HG02642 (cell line): ENCODE data around the gene CACNA1B.

Experiments used
- ATAC-seq: cut with Tn5 transposase; IDR thresholded peaks from one replicate; pipeline ENCODE4 v1.9.1; 2021; ENCODE audit warnings: mild to moderate bottlenecking; ENCODE audit not compliant: unreplicated experiment, poor library complexity

CACNA1B gene

DNA sequence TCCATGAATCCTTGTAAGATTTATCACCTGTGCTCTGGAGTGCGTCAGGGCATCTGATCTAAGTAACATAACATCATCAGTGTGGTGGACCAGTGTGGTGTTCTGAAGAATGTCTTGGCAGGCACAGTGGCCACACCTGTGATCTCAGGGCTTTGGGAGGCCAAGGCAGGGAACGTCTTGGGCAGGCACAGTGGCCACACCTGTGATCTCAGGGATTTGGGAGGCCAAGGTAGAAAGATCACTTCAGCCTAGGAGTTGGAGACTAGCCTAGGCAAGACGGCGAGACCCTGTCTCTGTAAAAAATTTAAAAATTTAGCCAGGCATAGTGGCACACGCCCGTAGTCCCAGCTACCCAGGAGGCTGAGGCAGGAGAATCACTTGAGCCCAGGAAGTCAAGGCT lies 185.5 kb downstream of the CACNA1B start:
- ATAC-seq, result no peak

DNA sequence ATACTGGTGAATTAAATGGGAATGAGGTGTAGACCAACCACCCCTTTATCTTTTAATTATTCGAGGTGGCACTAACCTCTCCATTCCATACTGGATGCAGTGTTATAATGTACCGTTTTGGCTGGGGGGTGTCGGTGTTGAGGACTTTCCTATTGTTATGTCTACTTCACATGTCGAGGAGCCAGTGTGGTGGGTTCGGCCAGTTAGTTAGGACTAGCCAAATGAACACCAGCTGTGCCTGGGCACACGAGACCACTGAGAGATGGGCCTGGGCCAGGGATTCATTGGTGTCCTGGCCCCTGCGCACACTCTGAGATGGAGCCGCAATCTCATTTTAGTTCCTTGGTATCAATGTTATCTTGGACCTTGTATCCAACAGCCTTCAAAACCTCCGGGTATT lies 186.2 kb downstream of the CACNA1B start:
- no peak for ATAC-seq

DNA sequence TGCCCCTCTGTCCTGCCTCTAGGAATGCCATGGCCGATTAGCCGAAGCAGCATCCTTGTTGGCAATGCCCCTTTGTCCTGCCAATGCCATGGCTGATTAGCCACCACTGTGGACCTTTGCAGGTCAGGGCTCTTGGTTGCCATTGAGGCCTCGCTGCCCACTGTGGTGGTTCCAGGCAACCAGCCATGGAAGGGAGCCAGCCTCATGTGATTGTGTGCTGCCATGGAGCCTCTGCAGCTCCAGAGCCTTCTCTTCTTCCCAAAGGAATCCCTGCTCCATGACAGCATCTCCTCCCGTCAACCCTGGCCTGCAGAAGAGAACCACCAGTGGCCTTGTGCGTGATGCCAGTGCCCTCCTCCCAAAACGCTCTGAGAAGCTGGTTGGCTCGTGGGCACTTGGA lies 187.0 kb downstream of the CACNA1B start:
- no peak for ATAC-seq

DNA sequence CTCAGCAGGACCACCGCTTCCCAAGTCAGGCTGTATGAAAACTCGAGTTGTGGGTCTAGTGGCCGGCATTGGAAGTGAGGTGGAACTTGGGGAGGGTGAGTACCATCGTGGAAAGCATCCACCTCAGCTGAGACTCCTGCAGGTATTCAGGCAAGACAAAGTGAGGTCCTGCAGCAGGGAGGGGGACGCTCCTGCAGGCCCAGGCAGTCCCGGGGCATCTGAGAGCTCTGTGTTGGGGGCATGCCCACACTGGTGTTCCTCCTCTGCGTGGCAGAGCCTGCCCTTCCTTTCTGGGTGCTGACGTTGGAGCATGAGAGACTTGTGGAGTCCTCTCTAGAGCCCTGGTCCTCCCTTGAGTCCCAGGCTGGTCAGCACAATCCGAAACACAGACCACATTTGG lies 187.7 kb downstream of the CACNA1B start:
- ATAC-seq, result no peak

DNA sequence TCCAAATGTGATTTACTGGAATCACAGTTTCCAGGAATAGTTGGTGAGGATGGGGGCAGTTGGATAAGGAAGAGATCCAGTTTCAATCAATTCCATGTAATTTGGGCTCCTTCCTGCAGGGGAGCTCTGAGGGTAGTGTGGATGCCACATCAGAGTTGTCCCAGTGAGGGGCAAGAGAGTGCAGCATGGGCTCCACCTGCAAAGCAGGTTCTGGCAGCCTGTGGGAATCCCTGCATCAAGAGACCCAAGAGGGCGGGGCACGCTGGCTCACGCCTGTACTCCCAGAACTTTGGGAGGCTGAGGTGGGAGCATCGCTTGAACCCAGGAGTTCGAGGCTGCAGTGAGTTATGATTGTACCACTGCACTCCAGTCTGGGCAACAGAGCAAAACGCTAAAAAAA lies 188.5 kb downstream of the CACNA1B start:
- ATAC-seq, result no peak

GRCh38 chr9:138067613-138068367 lies 190.2 kb downstream of the CACNA1B start:
- ATAC-seq, result no peak

GRCh38 chr9:138068601-138069035 lies 191.0 kb downstream of the CACNA1B start:
- no peak for ATAC-seq

DNA sequence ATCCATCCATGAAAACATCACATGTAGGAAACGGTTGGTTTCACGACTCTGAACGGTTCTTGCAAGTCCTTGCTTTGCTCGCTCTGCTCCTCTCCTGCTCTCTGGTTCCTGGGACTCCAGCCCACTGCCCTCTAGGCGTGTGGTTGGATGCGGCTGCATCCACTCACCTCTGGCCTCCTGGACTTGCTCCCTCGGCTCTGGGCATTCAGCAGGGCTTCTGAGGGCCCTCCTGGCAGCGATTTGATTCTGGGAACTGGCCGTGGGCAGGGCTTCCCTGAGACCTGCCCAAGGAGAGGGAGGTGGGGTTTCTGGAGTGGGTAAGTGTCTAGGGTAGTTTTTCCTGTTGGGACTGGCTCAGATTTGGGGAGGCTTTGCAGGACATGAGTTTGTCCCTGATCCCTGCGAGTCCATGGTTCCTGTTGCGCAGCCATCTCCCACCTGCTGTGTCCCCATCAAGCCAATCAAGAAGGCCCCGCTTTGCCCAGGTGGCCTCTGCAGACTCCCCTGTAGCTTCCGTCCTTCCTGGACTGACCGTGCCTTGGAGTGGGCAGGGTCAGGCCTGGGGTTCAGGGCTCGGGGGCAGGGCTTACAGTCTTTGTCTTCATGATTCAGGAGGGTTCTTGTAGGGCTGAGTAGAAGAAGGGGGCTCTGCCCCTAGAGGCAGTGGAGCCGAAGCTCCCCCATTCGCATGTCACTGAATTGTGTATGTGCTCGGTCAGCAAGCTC lies 192.3 kb downstream of the CACNA1B start:
- no peak for ATAC-seq

GRCh38 chr9:138070815-138071214 lies 193.2 kb downstream of the CACNA1B start:
- ATAC-seq, result no peak

DNA sequence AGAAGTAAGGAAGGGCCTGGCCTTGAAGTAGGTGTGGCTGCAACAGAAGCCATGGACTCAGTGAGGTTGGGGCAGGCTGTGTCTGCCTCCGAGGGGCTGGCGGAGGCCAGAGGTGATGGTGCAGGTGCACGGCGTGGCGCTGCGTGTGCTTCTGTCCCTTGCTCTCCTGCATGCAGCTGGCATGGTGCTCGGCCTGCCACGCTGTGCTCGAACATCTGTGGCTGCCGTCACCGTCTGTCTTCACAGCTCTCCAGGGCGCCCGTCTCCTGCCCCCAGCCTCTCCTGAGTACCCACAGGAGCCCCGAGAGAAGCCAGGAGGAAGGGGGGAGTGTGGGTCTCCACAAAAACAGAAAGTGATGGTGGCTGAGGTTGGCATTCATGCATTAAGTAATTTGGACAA lies 193.7 kb downstream of the CACNA1B start:
- ATAC-seq, result no peak

- ATAC-seq, result no peak
Observed at GRCh38 chr9:138071731-138072130, 194.1 kb downstream of the CACNA1B start.

DNA sequence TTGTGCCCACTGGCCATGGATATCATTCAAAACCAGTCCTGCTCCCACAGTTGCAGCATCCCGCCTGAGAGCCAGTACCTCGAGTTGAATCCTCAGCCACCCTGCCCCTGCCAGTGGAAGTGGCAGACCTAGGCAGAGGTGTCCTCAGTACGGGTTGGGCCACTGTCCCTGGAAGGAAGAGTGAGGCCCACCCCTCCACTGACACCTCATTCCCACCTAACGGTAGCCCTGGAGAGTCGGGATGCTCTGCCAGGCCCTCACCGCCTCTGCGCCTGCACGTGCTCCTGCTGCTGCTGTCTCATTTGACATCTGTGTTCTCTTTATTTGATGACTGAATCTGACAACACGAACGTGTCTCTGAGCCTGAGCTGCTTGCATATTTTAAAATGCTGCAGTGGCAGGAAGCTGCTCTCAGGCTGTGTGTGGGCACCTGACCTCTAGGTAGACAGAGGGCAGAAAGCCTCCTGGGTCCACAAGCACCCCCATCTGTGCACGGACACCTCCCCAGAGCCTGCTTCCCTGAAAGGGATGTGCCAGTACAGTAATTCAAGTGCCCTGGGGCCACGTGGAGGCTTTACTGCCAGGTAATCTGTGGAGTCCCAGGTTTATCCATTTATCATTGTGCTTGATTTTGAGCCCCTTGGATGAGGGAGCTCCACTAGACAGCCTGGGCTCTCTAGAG lies 194.7 kb downstream of the CACNA1B start:
- ATAC-seq, result no peak

GRCh38 chr9:138072897-138073296 lies 195.3 kb downstream of the CACNA1B start:
- ATAC-seq, result no peak

DNA sequence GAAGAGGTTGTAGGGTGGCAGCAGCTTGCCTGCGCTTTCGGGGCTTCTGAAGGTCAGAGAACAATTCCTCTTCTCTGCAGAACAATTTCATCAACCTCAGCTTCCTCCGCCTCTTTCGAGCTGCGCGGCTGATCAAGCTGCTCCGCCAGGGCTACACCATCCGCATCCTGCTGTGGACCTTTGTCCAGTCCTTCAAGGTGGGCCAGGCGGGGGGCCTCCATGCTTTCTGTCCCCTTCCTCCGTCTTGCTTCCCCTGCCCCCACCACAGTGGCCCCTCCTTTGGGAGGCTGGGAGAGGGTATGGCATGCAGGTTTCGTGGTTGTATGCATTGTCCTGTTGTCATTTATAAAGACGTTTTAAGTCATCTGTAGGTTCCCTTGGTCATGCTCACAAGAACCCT lies 195.8 kb downstream of the CACNA1B start:
- ATAC-seq, result no peak

DNA sequence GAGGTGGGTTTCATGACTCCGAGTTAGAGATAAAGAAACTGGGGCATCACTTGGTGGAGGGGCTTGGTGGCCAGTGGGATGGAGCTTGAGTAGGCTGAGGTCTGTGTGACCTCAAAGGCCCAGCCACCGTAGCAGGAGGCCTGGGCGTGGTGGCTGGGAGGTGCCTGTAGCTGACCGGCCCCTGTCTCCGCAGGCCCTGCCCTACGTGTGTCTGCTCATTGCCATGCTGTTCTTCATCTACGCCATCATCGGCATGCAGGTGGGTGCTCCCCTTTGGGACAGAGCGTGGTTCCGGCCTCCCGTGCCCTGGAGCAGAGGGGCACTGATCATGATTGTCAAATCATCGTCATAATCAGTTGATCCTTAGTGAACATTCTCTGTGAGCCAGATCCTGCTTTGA lies 196.2 kb downstream of the CACNA1B start:
- ATAC-seq, result no peak

DNA sequence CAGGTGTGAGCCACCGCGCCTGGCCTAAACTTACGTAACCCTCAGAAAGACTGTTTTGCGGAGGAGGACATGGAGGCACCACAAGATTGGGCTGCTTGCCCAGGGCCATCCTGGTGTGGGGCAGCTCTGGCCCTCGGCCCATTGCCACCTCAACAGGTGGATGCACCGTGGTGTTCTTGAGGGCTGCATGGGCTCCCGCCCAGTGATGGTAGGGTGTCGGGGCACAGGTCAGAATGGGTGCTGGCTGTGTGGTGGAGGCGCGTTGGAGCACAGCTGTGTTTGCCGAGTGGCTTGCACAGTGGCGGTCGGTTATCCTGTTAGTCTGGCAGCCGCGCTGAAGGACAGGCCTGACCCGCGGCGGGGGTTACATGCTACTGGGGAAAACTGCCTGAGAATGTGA lies 196.9 kb downstream of the CACNA1B start:
- ATAC-seq, result no peak

DNA sequence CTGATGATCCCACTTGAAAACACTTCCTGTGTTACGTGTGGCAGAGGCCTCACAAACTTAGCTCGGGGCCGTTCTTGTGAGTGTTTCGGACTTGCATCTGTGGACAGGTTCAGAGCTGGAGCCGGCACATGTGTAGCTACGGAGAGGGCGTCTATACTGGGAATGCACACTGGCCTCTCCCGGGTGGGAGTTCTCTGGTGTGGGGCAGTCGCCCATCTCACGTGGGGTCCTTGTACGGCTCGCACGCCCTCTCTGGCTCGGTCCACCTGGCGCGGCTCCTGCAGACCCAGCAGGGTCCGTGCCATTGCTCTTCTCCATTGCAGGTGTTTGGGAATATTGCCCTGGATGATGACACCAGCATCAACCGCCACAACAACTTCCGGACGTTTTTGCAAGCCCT lies 197.9 kb downstream of the CACNA1B start:
- no peak for ATAC-seq

DNA sequence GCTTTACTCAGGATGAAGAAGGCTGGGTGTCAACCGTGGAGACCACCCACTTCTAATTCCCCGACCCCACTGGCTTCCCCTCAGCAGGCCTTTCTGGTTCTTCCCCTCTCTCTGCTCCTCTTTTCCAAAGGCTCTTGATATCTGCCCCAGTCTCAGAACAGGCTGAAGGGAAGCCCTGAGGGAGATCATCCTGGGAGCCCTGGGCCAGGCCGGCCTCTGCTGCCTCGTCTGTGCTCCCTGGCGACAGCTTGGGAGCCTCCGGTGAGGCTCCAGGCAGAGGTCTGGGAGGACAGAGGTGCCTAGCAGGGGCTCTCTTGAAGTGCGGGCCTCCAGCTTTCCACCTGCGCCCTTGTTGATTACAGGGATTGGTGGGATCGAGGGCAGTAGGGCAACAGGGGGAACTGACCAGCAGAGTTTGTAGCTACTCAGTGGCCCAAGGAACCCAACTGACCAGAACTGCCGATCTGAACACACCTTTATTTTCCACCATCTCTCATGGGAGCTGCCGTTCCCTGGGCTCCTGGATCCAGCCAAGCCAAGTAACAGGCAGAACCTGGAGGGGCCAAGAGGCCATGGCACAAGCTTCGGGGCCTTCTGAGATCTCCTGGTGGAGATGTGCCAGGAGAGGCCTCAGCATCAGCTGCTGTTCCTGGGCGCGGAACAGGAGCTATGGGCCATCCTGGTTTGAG lies 198.5 kb downstream of the CACNA1B start:
- no peak for ATAC-seq

DNA sequence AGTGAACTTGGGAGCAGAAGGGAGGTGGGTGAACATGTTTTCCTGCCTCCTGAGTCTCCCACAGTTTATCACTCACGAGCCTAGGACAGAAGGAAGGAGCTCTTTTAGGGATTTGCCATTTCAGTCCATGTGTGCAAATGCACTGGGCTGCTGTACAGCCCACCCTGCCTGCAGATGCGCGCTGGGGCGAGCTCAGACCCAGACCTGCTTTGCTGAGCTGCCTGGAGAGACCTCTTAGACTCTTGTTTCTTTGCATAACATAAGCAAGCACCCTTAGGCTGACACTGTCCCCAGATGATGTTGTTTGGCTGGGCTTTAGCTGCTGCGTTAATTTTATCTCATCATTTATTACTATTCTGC lies 199.0 kb downstream of the CACNA1B start:
- ATAC-seq, result no peak

GRCh38 chr9:138077126-138077525 lies 199.5 kb downstream of the CACNA1B start:
- no peak for ATAC-seq
